ACC112 (cell line): ENCODE data around the gene CHPF2.

Experiments used
- H2AFZ ChIP-seq: fragments of 200-600 bp; sonication (generic); one replicate; pipeline ENCODE4 v1.6.0; 2017; ENCODE audit warnings: antibody characterized with exemption, low read length; ENCODE audit not compliant: unreplicated experiment
- H3K27ac ChIP-seq: fragments of 200-600 bp; sonication (generic); 2 replicates; pipeline ENCODE4 v1.5.1; 2014; ENCODE audit warnings: low read depth, mild to moderate bottlenecking, antibody characterized with exemption, low read length, moderate library complexity
- H3K27me3 ChIP-seq: fragments of 200-600 bp; sonication (generic); 2 replicates; pipeline ENCODE4 v1.6.1; 2014; ENCODE audit warnings: mild to moderate bottlenecking, antibody characterized with exemption, low read length, moderate library complexity, mixed read lengths; ENCODE audit not compliant: insufficient read depth
- H3K36me3 ChIP-seq: fragments of 200-600 bp; sonication (generic); 2 replicates; pipeline ENCODE4 v1.6.1; 2016; ENCODE audit warnings: mild to moderate bottlenecking, antibody characterized with exemption, low read length, moderate library complexity, mixed read lengths; ENCODE audit not compliant: insufficient read depth
- H3K4me1 ChIP-seq: fragments of 200-600 bp; sonication (generic); one replicate; pipeline ENCODE4 v1.6.1; 2016; ENCODE audit warnings: low read length, mixed read lengths; ENCODE audit not compliant: insufficient read depth, unreplicated experiment, control insufficient read depth
- H3K4me3 ChIP-seq: fragments of 200-600 bp; sonication (generic); 2 replicates; pipeline ENCODE4 v1.5.1; 2014; ENCODE audit warnings: mild to moderate bottlenecking, low read depth, low read length
- H3K79me2 ChIP-seq: fragments of 200-600 bp; sonication (generic); one replicate; pipeline ENCODE4 v1.6.0; 2016; ENCODE audit warnings: low read length; ENCODE audit not compliant: control insufficient read depth, unreplicated experiment, insufficient read depth

CHPF2 gene

DNA sequence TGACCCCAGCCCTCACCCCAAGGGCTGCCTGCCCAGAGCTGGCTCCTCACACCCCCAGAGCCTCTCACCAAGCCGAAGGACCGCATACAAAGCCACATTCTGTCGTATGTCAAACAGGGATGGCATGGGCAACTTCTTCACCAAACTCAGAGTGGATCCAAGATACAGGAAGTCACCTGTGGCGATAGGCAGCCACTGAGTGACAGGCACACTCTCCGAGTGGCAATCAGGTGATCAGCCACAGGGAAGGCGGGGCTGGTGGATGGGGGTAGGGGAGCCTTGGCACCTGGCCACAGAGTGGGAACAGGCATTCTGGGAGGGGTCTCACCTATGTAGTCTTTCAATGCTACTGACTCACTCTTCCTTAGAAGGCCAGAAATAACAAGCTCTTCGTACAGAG, 38.1 kb upstream of the CHPF2 start:
- Histone ChIP-seq H3K4me3 (no peak overlapping the region), H3K36me3 (no peaks in the 10 kb centered on the region), H3K27me3 (peaks cover 85% of the 10 kb centered on the region), H3K4me1 (no peaks in the 10 kb centered on the region), H2AFZ (no peak overlapping the region), H3K27ac (no peak overlapping the region), H3K79me2 (no peaks in the 10 kb centered on the region)

DNA sequence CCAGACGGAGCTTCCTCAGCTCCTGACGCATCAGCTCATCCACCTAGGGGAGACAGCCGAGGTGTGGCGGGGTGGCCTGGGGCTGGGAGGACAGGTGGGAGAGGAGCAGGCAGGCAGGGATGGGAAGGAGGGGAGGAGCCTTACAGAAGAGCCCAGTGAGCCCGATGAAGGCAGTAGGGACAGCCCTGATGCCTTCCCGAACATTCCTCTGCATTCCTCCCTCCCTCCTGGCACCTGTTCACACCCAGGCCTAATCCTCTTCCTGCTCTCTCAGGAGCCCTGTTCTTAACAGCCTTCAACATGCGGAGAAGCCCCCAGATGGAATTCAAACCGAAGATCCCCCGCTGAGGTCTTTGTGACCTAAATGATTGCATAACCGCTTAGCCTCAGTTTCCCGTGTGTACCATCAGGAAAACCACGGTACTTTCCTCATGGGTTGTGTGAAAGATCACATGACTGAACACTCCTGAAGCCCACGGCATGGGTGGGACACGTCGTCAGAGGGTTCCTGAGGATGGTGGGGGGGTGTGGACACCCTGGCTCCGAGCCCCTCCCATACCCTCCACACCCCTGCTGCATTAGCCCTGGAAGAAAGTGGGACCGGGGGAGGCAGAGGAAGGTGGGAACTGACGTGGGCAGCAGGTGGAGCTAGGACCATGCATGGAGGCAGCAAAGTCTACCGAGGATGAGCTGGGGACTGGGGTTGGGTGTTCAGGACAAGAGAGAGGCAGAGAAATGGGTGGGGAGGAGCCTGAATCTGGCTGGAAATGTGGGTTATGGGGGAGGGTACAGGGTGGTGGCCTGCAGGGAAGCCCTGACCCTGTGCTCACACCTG, 36.5 kb upstream of the CHPF2 start:
- Histone ChIP-seq H3K27ac (no peak overlapping the region), H3K4me3 (no peak overlapping the region), H3K36me3 (no peaks in the 10 kb centered on the region), H3K79me2 (no peaks in the 10 kb centered on the region), H3K27me3 (peaks cover 83% of the 10 kb centered on the region), H2AFZ (no peak overlapping the region), H3K4me1 (no peaks in the 10 kb centered on the region)

DNA sequence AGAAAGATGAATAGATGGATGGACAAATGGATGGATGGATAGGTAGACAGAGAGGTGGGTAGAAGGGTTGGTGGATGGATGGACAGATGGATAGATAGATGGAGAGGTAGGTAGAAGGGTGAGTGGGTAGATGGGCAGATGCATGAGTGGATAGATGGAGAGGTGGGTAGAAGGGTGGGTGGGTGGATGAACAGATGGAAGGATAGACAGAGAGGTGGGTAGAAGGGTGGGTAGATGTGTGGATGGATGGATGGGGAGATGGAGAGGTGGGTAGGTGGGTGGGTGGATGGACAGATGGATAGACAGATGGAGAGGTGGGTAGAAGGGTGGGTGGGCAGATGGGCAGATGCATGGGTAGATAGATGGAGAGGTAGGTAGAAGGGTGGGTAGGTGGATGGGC, 34.4 kb upstream of the CHPF2 start:
- Histone ChIP-seq H3K4me1 (no peaks in the 10 kb centered on the region), H3K4me3 (no peak overlapping the region), H3K27ac (no peak overlapping the region), H2AFZ (no peak overlapping the region), H3K27me3 (peaks cover 79% of the 10 kb centered on the region), H3K36me3 (no peaks in the 10 kb centered on the region), H3K79me2 (no peaks in the 10 kb centered on the region)

DNA sequence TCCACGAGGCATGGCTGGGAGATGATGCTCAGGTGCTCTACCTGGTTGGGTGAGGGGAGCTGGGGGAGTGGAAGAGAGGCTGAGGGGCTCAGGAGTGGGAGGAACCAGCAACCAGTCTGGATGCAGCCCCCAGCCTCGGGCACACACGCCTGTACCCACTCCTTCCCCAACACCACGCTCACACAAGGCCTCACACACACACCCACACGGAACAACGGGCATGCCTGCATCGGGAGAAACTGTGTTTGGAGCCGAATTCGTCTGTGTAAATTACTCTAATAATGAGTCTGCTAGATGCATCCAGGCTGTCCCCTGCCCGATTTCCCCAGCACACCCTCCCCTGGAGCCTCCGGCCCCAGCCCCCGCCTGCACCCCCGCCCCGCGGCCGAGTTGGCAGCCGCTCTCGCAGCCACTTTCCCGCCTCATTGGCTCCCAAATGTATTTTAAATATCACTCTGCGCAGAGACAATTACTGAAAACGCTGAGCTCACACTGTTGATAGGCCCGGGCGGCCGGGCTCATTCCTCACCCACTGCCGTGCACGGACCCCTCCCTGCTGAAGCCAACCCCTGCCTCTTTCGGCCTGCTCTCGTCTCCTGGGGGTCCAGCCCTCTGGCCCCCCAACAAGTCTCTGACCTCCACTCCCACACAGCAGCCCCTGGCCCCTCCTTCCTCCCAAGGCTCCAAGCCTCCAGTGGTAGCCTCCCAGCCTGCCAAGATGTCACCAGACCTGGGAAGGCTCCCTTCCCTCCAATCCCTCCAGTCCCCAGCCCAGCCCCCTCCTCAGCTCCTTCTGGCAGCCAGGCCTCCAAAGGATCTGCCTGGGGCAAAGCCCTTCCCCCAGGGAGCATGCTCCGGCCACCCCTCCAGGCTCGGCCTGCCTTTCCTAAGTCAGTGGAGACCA, 33.1 kb upstream of the CHPF2 start:
- Histone ChIP-seq H2AFZ (no peak overlapping the region), H3K4me1 (no peaks in the 10 kb centered on the region), H3K79me2 (no peaks in the 10 kb centered on the region), H3K4me3 (no peak overlapping the region), H3K27me3 (peaks cover 88% of the 10 kb centered on the region), H3K36me3 (no peaks in the 10 kb centered on the region), H3K27ac (no peak overlapping the region)

DNA sequence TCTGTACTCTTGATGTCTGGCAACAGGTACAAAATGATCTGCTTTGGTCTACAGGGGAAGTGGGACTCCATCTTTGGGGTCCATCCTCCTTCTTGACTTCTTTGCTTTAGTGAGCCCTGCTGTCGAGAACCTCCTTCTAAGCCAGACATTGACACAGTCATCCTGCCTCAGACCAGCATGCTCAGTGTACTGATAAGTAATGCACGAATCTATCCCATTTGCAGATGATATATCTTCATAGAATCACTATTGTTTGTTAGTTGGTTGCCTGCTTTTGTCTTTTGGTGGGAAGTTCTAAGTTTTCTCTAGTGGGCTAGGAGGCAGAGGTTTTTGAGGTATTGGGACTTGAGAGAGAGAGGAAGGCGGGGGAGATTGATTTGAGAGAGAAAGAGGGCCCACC, 30.9 kb upstream of the CHPF2 start:
- H3K27ac ChIP-seq: no peak overlapping the region
- H3K4me1 ChIP-seq: no peaks in the 10 kb centered on the region
- H3K4me3 ChIP-seq: no peak overlapping the region
- H3K27me3 ChIP-seq: peaks cover 84% of the 10 kb centered on the region
- no peak overlapping the region for H2AFZ ChIP-seq
- no peaks in the 10 kb centered on the region for H3K79me2 ChIP-seq
- H3K36me3 ChIP-seq: no peaks in the 10 kb centered on the region

DNA sequence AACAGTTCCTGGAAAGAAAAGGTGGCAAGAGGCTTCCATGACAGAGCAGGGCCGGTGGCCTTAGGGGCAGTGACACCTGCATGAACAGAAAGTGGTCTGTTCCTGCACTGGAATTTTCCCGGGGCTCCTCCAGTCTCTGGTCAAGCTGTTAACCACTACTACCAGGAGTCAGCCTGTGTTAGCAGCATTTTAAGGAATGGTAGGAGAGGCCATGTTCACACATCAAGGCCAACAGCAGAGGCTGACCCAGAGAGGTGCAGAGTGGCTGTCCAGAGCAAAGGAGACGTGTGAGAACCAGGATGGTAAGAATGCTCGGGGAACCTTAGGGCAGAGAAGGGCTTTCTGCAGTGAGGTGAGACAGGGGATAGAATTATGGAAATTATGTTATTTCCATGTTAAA, 30.5 kb upstream of the CHPF2 start:
- peaks cover 82% of the 10 kb centered on the region for H3K27me3 ChIP-seq
- no peak overlapping the region for H3K4me3 ChIP-seq
- H3K36me3 ChIP-seq: no peaks in the 10 kb centered on the region
- H3K79me2 ChIP-seq: no peaks in the 10 kb centered on the region
- no peaks in the 10 kb centered on the region for H3K4me1 ChIP-seq
- H2AFZ ChIP-seq: no peak overlapping the region
- no peak overlapping the region for H3K27ac ChIP-seq

DNA sequence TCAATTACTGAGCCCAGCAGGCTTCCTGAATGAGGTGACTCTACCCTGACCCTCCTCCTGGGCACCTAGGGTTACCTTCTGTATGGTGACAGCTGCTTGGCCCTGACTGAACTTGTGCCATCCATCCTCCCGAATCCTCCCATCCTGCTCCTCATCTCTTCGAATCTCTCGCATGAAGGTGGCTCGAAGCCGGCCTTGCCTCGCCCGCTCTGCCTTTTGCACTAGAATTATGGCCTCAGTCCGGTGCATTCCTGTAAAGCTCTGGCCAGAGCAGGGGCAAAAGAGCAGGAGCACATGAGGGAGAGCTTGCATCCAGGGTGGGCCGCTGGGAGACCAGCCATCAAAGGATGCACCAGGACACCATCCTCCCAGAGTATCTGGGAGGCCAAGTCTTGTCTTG, 29.4 kb upstream of the CHPF2 start:
- H3K27ac ChIP-seq: no peak overlapping the region
- H3K27me3 ChIP-seq: peaks cover 75% of the 10 kb centered on the region
- H3K79me2 ChIP-seq: no peaks in the 10 kb centered on the region
- no peaks in the 10 kb centered on the region for H3K36me3 ChIP-seq
- H2AFZ ChIP-seq: no peak overlapping the region
- H3K4me1 ChIP-seq: no peaks in the 10 kb centered on the region
- H3K4me3 ChIP-seq: no peak overlapping the region

- no peaks in the 10 kb centered on the region for H3K4me1 ChIP-seq
- H3K4me3 ChIP-seq: no peak overlapping the region
- no peaks in the 10 kb centered on the region for H3K36me3 ChIP-seq
- peaks cover 60% of the 10 kb centered on the region for H3K27me3 ChIP-seq
- H2AFZ ChIP-seq: no peak overlapping the region
- H3K27ac ChIP-seq: no peak overlapping the region
- H3K79me2 ChIP-seq: no peaks in the 10 kb centered on the region
These were observed 27.8 kb upstream of the CHPF2 start for GRCh38 chr7:151204383-151205032.

- Histone ChIP-seq H2AFZ (no peak overlapping the region), H3K27me3 (peaks cover 48% of the 10 kb centered on the region), H3K27ac (no peak overlapping the region), H3K36me3 (no peaks in the 10 kb centered on the region), H3K79me2 (no peaks in the 10 kb centered on the region), H3K4me3 (no peak overlapping the region), H3K4me1 (no peaks in the 10 kb centered on the region)
These were observed 26.6 kb upstream of the CHPF2 start for GRCh38 chr7:151205730-151206129.

DNA sequence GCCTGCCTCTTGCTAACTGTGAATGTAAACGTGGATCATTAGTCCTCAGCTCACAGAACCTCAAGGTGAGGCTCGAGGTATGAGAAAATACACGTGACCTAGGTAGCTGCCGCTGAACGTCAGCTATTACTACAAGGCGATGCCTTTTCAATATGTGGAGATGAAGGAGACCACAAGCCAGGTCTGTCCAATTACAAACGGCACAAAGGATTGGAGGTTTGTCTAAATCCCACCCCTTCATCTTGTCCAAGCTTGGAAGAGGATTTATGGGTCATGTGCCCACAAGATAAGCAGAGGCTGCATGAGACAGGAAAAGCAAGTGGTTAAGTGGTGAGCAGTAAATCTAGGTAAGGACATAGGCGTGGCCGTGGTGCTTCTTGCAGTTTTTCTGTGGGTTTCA, 25.4 kb upstream of the CHPF2 start:
- no peaks in the 10 kb centered on the region for H3K79me2 ChIP-seq
- H3K36me3 ChIP-seq: no peaks in the 10 kb centered on the region
- no peaks in the 10 kb centered on the region for H3K4me1 ChIP-seq
- H3K27me3 ChIP-seq: peaks cover 42% of the 10 kb centered on the region
- H3K4me3 ChIP-seq: no peak overlapping the region
- no peak overlapping the region for H3K27ac ChIP-seq
- no peak overlapping the region for H2AFZ ChIP-seq
